Endothelial cell of umbilical vein (primary cell): Measurements from ENCODE around the gene MGAT5.

ENCODE experiments used
- JUN ChIP-seq: IDR thresholded peaks from 2 replicates; pipeline ENCODE4 v1.6.1; 2011; ENCODE audit warnings: borderline replicate concordance, low read depth; ENCODE audit not compliant: insufficient read length, insufficient read depth
- POLR2A ChIP-seq: IDR thresholded peaks from 2 replicates; pipeline ENCODE4 v1.6.1; 2012; ENCODE audit warnings: low read depth, mild to moderate bottlenecking, control low read depth, low read length
- POLR2AphosphoS5 ChIP-seq: IDR thresholded peaks from 2 replicates; pipeline ENCODE4 v1.6.1; 2012; ENCODE audit warnings: low read depth, mild to moderate bottlenecking, control low read depth, low read length, moderate library complexity; ENCODE audit not compliant: insufficient read depth
- TF ChIP-seq, protein P1 (sequence below), 2 donors: IDR thresholded peaks; 1 replicate in 1 of 2; 2 replicates in 1 of 2; pipeline ENCODE4 v1.5.1; 2011; ENCODE audit warnings: low read length in 2 of 2, mild to moderate bottlenecking in 2 of 2, moderate library complexity in 2 of 2, control low read depth in 1 of 2, inconsistent platforms in 1 of 2, low read depth in 1 of 2; ENCODE audit not compliant: insufficient read depth in 1 of 2; ENCODE audit errors: extremely low read depth in 1 of 2

DNA sequence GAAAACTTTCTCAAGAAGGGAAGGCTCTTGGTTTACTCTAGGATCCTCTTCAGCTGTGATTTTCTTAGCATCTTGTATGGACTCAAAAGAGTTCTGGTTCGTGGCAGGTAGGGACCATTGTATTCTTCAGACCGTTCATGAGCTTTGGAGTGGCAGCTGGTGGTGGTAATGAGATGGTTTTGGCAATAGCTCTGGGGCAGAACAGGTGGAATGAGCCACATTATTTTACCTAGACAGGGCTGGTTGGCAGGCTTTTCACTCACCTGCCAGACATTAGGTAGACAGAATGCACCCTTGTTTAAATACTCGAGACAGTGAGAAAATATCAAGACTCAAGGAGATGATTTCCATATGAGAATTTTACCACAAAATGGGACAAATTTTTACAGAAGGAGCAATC, 26.2 kb upstream of the MGAT5 start:
- TF ChIP-seq, protein P1, sequence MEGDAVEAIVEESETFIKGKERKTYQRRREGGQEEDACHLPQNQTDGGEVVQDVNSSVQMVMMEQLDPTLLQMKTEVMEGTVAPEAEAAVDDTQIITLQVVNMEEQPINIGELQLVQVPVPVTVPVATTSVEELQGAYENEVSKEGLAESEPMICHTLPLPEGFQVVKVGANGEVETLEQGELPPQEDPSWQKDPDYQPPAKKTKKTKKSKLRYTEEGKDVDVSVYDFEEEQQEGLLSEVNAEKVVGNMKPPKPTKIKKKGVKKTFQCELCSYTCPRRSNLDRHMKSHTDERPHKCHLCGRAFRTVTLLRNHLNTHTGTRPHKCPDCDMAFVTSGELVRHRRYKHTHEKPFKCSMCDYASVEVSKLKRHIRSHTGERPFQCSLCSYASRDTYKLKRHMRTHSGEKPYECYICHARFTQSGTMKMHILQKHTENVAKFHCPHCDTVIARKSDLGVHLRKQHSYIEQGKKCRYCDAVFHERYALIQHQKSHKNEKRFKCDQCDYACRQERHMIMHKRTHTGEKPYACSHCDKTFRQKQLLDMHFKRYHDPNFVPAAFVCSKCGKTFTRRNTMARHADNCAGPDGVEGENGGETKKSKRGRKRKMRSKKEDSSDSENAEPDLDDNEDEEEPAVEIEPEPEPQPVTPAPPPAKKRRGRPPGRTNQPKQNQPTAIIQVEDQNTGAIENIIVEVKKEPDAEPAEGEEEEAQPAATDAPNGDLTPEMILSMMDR (IDR thresholded peaks at IDR 0.05; ENCODE audit: extremely low read depth in 1 of 2, insufficient read depth in 1 of 2, low read depth in 1 of 2, low read length in 2 of 2): no peak
- TF ChIP-seq POLR2A (no peak), JUN (no peak), POLR2AphosphoS5 (no peak)
